ENCODE data around the gene PHF23.

Gene PHF23

GRCh38 chr17:7239091-7240027, at the start of gene PHF23:
PHF23 (minus strand) TSS chr17:7239457; CDS start chr17:7239279, 178 bp downstream.
- peak; percentile 96 to 100 (median 99) for DNase-seq

GRCh38 chr17:7285679-7286078, 46.4 kb upstream of the PHF23 start:
- no peak for DNase-seq

DNA sequence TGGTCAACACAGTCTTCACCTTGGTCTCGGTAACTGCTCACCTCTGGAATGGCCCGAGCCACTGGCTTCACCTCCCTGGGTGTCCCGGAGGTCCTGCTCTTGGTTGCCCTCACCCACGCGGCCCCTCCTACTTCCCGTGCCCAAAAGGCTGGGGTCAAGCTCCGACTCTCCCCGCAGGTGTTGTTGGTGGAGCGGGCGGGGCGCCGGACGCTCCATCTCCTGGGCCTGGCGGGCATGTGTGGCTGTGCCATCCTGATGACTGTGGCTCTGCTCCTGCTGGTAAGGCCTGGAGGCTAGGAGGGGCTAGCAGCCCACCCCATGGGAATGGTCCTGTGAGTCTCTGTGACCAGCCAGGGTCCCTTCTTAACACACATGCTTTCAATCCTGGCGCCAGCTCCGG, 45.7 kb upstream of the PHF23 start:
- DNase-seq, result no peak

DNA sequence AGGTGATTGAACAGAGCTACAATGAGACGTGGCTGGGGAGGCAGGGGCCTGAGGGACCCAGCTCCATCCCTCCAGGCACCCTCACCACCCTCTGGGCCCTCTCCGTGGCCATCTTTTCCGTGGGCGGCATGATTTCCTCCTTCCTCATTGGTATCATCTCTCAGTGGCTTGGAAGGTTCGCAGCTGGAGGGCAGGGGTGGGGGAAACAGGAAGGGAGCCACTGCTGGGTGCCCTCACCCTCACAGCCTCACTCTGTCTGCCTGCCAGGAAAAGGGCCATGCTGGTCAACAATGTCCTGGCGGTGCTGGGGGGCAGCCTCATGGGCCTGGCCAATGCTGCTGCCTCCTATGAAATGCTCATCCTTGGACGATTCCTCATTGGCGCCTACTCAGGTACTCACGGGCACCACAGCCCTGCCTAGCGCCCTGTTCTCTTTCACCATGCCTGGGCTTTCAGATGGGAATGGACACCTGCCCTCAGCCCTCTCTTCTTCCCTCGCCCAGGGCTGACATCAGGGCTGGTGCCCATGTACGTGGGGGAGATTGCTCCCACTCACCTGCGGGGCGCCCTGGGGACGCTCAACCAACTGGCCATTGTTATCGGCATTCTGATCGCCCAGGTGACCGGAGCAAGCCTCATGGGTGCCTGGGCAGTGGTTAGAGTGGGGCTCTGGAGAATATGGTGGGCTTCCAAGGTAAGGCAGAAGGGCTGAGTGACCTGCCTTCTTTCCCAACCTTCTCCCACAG, 44.4 kb upstream of the PHF23 start:
- DNase-seq, result no peak

GRCh38 chr17:7282752-7283321, 43.6 kb upstream of the PHF23 start:
- no peak for DNase-seq

GRCh38 chr17:7281953-7282751, 42.9 kb upstream of the PHF23 start:
- DNase-seq, result peak in 1 of 14 donors; percentile 9

- peak in 12 of 14 donors; percentile 15 to 84 (median 67) for DNase-seq
Measured at GRCh38 chr17:7281074-7281952, 42.1 kb upstream of the PHF23 start, which contains the start of gene SLC2A4. SLC2A4 (plus strand) TSS chr17:7281718; CDS start chr17:7281935, 217 bp downstream.

DNA sequence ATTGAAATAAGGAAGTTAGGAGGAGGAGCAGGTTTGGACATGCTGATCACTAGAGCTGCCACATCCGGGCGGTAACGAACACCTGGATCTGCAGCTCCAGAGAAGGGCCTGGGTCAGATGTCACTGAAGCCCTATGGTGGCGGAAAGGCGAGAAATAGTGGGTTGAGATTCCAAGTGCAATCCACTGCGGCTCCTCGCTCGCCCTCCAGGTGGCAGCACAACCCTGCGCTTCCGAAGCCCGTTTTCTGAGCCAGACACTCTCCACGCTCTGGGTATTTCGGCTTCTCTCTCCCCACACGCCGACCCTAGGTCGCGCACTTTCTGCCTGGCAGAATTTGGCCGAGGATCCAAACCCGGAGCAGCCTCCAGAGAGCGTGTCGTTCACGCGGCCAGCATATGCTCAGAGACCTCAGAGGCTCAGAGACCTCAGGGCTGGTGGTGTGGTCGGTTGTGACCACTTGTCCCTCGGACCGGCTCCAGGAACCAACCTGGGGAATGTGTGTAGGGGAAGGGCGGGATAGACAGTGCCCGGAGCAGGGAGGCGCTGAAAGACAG, 41.3 kb upstream of the PHF23 start:
- peak; percentile 11 to 83 (median 67) for DNase-seq

DNA sequence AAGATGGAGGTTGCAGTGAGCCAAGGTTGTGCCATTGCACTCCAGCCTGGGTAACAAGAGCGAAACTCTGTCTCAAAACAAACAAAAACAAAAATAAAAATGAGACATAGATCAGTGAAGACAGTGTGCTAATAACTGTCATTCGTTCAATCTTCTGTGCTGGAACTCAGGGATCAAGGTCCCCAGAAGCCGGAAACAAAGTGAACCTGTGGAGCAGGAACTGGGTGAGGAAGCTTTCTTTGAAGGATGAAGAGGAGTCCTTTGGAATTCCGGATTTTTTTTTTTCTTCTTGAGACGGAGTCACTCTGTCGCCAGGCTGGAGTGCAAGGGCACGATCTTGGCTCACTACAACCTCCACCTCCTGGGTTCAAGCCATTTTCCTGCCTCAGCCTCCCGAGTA, 40.2 kb upstream of the PHF23 start:
- no peak for DNase-seq

DNA sequence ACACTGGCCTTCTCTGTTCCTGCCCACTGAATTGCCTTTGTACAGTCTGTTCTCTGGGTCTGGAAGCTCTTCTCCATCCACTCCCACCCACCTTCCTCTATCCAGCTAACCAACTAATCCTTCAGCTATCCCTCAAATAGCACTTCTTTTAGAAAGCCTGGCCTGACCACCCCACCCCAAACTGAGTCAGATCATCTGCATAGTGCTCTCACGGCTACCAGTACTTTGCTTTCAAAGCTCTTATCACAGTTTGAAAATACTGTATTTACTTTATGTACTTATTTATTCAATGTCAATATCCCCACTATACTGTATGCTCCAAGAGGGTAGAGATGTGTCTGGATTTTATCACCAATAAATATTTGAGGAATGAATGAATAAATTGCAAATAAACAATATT, 27.5 kb upstream of the PHF23 start:
- DNase-seq, result no peak

DNA sequence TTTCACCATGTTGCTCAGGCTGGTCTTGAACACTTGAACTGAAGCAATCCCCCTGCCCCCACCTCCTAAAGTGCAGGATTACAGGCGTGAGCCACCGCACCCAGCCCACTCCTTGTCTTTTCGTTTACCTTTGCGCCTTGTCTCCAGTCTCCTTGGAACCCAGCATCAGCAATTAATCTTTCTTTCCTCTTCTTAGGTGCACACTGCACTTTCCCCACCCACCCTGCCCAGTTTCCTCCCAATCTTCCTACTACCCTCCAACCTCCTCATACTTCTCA, 24.5 kb upstream of the PHF23 start:
- DNase-seq, result no peak

- DNase-seq, result no peak
Measured at GRCh38 chr17:7262935-7263800, 23.9 kb upstream of the PHF23 start.

DNA sequence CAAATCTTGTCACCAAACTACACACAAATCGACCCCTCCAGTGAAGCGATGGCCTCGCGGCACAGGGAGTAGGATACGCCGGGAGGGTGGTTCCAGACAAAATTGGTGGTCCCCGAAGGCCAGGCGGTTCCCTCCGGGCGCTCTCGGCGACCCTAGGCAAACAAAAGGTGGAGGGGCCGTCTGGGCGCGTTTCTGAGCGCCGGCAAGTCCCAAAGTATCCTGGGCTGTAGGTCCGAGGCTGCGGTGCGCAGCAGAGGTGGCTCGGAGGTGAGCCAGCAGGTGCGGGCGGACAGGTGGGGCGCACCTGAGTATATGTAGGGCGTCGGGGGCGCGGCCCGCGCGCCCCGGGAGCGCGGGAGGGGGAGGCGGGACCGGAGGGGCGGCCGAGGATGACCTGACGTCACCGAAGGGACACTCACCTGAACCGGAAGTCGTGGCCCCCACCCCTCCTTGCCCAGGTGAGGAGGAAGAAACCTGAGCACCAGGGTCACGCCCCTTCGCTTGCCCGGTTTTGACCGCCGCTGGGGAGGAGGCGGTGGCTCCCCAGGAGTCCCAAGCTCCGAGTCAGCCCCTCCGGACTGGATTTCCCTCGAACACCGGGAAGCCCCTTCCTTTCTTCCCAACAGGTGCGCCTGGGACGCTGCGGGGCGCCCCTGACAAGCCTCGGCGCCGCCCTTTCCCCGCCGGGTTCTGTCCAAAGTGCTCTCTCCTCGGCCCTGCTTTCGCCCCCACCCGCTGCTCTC, 23.1 kb upstream of the PHF23 start, which contains the start of gene CLDN7:
CLDN7 (minus strand) TSS at position 287 of the 743 bp plus-strand sequence. CDS start 435 bp downstream, outside the sequence.
- no peak for DNase-seq

GRCh38 chr17:7261379-7262191, 22.3 kb upstream of the PHF23 start:
- DNase-seq, result no peak

DNA sequence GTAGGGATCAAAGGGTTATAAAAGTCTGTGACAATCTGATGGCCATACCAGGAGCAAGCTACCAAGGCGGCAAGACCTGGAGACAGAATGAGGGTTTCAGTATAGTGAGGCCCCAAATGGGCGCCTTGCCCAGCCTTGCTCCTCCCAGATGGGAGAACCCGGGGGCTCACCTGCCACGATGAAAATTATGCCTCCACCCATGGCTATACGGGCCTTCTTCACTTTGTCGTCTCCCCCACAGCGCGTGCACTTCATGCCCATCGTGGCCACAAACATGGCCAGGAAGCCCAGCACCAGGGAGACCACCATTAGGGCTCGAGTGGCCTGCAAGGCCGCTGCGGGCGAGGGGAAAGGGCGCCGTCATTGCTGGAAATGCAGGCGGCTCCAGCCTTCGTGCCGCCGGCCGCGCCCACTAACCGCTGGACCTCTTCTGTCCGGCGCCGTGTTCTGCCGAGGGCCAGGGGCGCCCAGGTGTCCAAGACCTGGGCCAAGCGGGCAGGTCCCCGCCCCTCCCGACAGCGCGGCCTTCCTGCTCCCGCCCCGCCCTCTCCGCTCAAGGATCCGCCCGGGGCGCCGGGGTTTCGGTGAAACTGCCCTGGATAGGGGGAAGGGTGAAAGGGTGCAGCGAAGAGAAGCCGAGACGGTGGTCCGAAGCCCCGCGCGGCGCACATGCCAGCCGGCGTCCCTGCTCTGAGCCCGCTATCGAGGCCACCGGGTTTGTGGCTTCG, 21.6 kb upstream of the PHF23 start:
- no peak for DNase-seq

GRCh38 chr17:7260151-7260550, 20.9 kb upstream of the PHF23 start:
- DNase-seq, result no peak

DNA sequence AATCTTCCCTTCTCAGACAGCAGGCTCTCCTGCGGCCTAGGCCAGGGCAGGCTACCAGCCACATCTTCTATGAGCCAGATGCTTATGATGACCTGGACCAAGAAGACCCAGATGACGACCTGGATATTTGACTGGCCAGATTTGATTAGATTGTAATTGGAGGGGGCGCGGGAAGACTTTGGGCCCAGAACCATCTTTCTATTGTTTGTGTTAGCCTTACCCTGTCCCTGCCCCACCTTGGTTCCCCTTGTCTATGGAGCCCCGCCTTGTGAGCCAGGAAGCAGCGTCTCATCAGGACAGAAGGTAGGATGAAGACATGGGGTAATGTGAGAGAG, 20.3 kb upstream of the PHF23 start:
- DNase-seq, result no peak

All from C1 segment of cervical spinal cord (tissue), 14 donors.